GM21529 (cell line): Measurements from ENCODE around the gene KREMEN1.

ENCODE experiments used
- ATAC-seq: cut with Tn5 transposase; IDR thresholded peaks from one replicate; pipeline ENCODE4 v1.9.1; 2021; ENCODE audit not compliant: unreplicated experiment

The KREMEN1 gene

DNA sequence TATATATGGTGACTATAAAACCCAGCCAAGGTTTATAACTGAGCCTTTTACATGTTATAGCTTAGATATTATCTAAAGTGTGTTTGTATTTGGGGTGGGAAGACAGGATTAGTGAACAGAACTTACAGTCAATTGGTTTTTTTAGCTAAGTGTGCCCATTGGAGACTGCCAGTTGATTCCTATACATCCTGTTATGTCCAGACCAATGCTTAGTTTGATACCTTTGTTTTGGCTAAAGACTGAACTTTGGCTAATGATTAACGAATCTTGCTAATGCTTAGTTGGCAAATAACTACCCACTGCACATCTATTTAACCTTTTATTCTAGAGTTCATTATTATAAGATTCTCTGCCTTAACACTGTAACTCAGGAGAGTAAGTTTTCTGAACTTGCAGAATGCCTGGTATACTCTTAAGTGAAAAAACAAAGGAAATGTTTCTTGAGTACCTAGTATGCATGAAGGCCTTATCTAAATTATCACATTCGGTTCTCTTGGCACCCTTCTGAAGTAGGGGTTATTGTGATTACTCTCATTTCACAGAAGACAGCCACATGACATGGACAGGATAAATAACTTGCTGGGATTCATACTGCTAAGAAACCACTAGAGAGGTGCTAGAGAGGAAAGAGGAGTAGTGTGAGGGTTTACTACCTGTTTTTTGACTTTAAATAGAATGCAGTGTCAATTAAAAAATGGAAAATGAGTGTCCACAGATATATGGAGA lies 54.0 kb downstream of the KREMEN1 start:
- no peak for ATAC-seq

DNA sequence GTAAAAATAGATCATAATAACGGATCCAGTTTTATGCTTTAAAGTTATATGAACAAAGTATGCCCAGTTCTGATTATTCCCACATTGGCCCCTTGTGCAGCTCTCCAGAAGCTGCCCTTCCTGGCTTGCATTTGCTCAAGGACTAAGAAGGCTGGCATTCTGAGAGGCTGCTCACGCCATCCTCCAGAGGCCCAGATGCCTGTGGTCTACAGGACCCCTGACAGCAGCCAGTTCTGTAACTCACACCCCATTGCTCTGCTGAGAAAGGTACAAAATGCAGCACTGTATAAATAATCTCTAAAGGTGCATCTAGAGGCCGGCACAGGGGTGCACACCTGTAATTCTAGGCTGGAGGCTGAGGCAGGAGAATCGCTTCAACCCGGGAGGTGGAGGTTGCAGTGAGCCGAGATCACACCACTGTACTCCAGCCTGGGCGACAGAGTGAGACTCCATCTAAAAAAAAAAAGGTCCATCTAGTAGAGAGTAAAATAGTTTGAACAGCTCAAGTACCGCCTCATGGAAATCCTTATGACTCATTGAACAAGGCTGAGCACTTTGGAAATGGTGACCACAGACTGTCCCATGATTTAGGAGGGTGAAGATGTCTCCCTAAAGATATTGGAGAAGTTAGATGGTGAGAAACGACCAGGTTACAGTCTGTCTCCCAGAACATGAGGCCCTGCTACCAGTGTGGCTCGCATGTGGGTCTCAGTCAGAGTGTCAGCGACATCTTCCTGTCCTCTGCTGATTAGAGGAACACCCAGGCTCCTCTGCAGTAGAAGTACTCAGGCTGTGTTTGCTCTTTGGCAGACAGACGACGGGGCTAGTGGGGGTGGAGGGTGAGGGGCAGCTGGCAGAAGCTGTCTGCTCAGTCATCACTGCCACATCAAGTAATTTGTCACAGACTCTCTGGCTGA lies 56.3 kb downstream of the KREMEN1 start:
- ATAC-seq = no peak

DNA sequence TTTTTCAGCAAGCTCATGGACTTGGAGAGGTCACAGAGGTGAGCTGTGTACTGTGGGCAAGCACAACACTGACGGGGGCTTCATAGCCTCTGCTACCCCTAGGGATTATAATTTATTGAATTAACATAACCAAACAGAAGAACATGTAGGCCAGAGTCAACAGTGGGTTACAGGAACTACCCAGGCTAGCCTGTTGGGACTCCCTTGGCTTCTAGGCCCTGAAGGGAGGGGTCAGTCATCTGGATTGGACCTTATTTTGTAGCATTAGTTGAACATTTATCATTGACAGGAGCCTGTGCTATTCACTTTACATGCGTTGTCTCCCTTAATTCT lies 56.9 kb downstream of the KREMEN1 start:
- no peak for ATAC-seq

DNA sequence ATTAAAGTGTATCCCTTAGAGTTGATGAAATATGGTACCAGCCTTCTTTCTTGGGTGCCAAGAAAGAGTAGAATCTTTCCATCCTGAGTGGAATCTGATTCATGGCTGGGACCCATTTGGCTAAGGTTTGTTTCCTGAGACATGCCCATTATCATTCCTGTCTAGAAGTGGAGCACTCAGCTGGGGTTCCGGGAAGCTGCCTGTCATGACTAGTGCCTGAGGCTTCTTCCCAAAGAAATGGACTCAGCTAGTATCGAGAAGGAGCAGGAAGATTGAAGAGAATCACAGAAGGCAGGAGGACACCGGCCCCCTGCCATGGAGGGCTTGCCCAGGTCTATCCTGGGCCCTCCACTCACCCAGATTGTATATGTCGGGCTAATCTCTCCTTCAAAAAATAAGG lies 57.6 kb downstream of the KREMEN1 start:
- no peak for ATAC-seq

DNA sequence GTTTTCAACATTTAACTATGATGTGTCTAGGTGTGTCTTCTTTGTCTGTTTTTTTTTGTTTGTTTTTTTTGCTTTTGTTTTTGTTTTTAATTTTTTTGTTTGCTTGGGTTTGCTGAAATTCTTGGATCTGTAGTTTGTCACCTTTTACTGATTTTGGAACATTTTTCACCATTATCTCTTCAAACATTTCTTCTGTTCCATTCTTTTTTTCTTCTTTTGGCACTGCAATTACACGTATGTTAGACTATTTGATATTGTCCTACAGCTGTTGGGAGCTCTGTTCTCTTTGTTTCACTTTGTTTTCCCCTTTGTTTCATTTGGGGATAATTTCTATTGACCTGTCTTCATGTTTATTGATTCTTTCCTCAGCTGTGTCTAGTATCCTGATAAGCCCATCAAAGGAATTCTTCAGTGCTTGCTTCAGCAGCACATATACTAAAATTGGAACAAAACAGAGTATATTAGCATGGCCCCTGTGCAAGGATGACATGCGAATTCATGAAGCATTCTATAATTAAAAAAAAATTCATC lies 60.8 kb downstream of the KREMEN1 start:
- ATAC-seq = no peak

DNA sequence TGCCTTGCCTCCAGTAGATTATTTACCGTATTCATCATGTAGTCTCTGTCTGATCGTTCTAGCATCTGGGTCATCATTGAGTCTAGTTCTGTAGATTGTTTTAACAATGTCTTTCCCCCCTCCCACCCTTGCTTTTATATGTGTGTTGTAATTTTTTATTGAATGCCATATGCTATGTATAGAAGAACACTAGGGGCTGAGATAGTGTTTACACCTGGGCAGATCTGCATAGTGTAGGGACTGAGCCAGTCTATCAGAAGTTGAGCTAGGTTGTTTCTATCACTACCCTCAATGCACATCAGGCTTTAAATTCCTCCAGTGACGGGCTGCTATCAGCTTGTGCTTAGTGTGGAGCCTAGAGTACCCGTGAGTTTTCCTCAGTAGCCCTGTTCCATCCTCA lies 61.6 kb downstream of the KREMEN1 start:
- no peak for ATAC-seq

DNA sequence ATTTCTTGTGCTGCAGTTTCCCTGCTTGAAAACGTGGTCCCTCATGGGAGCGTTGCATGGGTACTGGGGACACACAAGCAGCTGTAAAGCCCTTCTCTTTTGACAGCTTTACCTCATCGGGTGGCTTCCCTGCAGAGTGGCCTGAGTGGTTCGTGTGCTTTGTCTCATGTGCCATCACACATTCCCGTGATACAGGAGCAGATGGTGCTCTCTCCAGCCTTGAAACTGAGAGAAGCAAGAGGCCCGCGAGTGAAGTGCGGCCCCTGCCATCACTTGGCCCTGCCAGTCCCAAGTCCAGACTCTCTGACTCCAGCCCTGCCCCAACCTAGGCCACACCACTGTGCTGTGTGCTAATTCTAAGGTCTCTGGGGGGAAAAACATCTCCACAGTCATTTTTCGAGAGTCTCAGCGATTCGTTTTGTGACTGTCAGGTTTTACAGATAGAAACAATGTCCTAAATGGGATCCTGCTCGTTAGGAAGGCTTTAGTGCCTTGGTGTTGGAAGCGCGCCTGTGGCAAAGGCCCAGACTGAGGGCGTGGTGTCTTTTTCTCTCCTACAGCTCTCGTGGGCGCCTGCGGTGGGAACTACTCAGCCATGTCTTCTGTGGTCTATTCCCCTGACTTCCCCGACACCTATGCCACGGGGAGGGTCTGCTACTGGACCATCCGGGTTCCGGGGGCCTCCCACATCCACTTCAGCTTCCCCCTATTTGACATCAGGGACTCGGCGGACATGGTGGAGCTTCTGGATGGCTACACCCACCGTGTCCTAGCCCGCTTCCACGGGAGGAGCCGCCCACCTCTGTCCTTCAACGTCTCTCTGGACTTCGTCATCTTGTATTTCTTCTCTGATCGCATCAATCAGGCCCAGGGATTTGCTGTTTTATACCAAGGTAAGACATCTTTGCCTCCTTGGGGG lies 64.2 kb downstream of the KREMEN1 start:
- ATAC-seq = no peak

DNA sequence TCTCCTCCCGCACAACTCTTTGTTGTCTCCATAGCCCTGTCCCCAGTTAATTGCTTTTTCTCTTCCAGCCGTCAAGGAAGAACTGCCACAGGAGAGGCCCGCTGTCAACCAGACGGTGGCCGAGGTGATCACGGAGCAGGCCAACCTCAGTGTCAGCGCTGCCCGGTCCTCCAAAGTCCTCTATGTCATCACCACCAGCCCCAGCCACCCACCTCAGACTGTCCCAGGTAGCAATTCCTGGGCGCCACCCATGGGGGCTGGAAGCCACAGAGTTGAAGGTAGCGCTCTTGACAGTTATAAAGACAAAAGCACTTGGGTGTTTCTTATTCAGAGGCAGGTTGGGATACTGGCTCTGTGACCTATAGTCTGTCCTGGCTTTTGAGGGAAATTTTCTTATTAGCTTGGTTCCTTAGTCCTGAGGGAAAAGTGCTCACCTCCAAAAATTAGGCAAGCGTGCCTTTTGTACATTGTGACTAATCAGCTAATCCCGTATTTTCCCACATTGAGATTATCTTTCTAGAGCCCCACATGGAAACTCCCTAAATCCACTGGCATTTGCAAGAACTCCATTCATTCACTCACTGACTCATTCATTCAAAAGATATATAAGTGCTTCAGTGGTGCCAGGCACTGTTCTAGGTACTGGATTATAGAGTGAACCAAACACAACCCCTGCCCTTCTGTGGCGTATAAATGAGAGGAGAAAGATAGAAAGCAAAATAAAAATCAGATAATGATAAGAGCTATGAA lies 65.9 kb downstream of the KREMEN1 start:
- no peak for ATAC-seq

DNA sequence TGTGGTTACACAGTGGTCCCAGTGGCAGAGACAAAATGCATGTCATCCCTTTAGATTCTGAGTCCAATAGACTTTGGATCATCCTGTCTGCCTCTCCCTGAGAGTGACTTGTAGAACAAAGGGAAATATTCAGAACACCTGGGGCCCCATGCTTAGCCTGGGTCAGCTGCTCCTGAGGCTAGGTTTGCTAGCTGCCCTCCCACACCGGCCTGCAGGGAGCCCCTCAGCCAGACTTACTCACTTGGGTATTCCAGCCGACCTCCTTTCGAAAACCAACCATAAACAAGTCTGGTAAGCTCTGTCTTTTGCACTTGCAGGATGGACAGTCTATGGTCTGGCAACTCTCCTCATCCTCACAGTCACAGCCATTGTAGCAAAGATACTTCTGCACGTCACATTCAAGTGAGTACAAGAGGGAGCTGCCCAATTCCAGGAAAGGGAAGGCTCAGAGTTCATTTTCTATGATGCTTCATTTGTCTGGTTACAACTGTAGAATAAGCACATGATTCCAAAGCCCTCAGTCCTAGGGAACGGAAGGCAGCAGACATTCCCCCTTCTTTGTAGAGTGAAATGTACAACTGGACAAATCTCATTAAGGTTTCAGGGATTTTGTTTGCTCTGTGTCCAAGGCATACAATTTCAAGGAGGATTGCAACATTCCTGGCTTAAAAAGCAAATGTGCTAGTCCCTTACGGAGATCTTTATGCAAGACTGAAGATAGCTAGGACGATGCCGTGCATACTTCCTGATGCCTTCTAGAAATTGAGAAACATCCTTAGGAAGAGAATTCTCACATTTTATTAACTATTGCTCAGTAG lies 67.3 kb downstream of the KREMEN1 start:
- no peak for ATAC-seq

DNA sequence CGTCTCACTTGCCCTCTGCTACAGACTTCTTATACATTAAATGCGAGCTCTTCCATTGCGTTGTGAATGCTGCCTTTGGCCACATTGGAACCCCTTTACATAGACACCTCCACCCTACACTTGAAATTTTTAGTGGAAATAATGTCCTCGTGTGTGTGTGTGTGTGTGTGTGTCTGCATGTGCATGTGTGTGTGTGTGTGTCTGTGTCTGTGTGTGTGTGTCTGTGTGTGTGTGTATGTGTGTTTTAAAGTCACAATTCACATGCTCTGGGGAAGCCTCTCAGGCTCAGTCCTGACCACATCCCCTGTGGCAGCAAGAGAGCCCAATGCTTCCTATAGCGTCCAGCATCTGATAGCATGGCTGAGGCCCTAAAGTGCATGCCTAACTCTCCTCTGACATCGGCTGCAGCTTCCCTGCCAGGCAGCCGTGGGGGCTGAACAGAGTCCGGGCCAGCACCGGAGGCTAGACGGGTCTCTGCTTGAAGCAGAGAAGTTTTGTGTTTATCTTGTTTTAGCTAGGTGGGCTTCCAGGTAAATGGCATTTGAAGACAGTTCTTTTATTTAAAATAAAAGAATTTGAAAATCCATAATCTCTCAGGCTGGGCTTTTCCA lies 68.3 kb downstream of the KREMEN1 start:
- no peak for ATAC-seq

DNA sequence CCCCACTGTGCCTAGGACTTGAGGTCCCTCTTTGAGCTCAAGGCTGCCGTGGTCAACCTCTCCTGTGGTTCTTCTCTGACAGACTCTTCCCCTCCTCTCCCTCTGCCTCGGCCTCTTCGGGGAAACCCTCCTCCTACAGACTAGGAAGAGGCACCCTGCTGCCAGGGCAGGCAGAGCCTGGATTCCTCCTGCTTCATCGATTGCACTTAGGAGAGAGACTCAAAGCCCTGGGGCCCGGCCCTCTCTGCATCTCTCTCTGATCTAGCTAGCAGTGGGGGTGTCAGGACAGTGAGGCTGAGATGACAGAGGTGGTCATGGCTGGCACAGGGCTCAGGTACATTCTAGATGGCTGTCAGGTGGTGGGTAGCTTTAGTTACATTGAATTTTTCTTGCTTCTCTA lies 69.3 kb downstream of the KREMEN1 start:
- no peak for ATAC-seq

DNA sequence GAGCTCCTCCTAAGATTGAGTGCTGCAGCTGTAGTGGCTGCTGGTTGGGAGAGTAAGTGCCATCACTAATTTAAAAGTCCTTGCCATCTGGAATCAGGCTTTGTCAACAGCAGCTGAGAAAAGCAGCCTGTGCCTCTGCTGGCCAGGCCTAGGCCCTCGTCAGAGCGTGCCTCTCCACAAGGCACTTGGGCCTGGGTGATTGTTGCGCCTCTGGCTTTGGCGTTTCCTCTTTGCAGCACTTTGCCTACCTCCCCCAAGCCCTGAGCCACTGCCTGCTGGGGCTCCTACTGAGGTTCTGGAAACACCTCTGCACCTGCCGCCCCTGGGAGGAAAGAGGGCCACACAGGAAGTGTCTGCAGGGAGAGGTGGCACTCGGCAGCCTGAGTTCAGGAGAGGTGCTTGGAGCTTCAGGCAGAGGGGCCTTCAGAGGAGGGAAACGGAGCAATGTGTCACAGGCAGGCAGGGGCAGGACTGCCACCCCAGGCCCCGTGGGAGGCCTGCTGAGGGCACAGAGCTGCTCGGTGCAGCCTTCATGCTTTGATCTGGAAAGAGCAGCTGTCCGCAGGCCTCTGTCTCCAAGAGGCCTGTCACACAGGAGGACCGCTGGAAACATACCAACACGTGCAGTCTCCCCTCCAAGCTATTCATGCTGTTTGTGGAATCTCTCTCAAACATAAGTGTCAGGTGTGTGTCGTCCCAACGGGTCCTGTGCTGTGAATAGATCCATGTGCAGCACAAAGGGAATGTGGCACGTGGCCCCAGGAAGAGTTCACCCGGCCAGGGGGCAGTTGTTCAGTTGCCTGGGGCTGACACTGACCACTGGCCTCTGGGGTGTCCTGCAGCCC lies 71.3 kb downstream of the KREMEN1 start:
- ATAC-seq = no peak

DNA sequence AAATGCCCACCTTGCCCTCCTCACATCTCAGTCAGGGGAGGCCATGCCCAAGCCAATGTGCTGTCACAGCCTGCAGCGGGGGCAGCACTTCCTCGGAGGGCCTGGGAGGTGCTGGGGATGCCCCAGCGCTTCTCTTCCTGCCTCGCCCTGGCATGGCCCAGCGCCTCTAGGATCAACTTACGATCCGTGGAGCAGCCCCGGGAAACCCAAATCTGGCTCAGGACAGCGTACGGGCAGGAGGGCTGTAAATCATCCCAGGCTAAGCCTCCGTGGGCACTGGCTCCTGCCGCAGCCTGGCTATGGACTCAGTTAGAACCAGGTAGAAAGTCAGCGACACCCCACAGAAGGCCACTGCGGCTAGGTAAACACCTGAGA lies 71.9 kb downstream of the KREMEN1 start:
- no peak for ATAC-seq

DNA sequence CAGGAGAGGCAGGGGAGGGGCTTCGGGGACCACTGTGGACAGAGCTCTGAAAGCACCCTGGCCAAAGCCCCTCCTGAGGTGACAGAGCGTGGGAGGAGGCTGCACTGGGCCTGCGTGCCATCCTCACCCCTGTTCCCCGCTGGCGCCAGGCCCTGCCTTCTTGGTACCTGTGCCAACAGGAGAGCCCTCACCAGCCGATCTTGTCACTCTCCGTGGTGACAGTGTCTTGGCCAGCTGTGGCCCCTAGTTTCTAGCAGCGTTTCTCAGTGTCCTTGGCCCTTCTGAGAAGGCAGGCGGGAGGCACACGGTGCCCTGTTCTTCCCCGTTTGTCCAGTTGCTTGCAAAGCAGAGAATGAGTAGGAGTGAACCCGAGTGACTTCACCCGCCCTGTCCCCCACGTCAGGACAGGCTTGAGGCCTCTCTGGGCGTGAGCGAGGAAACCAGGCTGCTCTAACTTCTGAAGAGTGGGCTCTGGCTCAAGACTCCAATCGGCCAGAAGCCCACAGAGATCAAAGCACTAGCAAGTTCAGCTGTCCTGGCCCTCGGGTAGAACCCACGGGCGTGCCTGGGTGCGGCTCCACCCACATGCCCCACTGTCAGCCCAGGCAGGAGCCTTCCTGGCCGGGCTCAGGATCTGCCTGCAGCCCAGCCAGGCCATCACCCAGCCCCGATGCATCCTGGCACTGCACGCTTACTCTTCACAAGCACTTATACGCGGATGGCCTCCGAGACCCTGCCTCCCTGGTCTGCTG lies 72.7 kb downstream of the KREMEN1 start:
- no peak for ATAC-seq

DNA sequence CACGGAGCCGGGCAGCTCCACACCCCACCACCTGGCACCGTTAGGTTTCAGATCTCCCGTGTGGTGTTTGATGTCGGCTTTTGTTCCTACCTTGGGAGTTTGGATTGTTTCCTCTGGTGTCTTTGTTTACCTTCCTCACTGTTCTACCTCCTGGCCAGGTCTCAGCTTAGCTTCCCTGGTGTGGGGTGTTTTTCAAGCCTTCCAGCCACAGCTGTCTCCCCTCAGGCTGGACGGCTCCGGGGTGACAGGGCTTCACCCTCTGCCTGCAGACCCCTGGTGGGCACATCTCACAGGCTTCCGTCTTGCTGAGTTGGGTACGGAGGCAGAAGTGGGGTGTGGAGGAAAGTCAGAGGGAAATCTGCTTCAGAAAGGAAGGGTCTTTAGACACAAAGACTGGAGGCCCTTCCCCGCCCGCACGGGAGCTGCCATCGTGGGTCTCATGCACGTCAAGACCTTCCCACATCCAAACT lies 73.3 kb downstream of the KREMEN1 start:
- no peak for ATAC-seq

DNA sequence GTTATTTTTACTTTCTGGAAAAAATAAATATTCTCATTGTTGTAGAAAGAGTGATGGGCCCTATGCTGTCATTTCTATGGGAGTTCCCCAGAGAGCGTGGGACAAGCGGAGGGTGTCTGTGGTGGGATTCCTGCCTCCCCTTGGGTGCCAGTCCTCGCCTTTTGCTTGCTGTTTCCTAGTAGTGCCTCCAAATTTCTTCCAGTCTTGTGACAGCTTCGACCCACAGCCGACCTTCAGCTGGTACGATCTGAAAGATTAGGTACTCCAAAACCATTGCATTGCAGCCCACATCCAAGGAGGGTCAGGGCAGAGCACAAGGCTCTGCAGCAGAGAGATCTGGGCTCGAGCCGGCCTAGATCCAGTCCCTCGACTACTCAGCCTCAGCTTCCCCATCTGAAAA lies 73.9 kb downstream of the KREMEN1 start:
- ATAC-seq = no peak

DNA sequence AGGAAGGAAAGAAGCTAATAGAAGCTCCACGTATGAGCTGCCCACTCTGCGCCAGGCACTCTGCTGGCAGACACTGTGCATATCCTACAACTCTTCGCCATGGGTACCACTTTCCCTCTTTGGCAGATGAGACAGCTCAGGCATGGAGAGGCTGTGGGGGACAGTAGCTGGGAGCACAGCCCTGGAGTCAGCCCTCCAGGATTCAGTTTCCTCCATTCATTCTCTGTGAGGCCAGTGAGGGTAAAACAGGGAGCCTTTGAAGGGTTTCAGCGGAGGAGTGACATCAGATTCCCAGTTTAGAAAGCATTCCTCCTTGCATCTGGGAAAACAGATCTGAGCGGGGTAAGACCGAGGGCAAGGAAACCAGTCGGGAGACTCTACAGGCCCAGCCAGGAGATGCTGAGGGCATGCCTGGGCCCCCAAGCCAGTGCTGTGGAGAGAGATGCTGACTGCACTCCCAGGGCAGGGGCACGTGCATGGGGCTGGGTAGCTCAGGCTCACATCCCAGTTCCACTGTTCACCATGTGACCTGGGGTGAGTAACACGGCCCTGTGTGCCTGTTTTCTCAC lies 74.6 kb downstream of the KREMEN1 start:
- ATAC-seq = no peak
